Mesendoderm (in vitro differentiated cells): ENCODE data around the gene CRISP3.
"Not testable (repeated sequence)": the region's sequence is repeated elsewhere in the genome, so short reads cannot be mapped to it uniquely, and the experiment has no call there.

Source experiments
- DNase-seq: peaks from one replicate; pipeline ENCODE4 v3.0.0; 2013
- H2AK5ac ChIP-seq: 2 replicates; pipeline ENCODE4 v1.6.1; 2013; ENCODE audit warnings: low read length, inconsistent platforms
- H2BK120ac ChIP-seq: 2 replicates; pipeline ENCODE4 v1.6.1; 2013; ENCODE audit warnings: low read depth, mild to moderate bottlenecking, low read length, moderate library complexity, mixed read lengths
- H2BK15ac ChIP-seq: replicated peaks from 2 replicates; pipeline ENCODE4 v1.6.1; 2013; ENCODE audit warnings: low read depth, mild to moderate bottlenecking, moderate library complexity
- H2BK5ac ChIP-seq: 2 replicates; pipeline ENCODE4 v1.6.1; 2013; ENCODE audit warnings: low read length, inconsistent platforms
- H3K18ac ChIP-seq: 2 replicates; pipeline ENCODE4 v1.6.1; 2013; ENCODE audit warnings: mild to moderate bottlenecking, low read length, mixed read lengths
- H3K23ac ChIP-seq: one replicate; pipeline ENCODE4 v1.6.1; 2013; ENCODE audit warnings: low read length
- H3K27ac ChIP-seq: 2 replicates; pipeline ENCODE4 v1.5.1; 2013; ENCODE audit warnings: low read depth, mild to moderate bottlenecking, inconsistent platforms, low read length, moderate library complexity
- H3K27me3 ChIP-seq: 2 replicates; pipeline ENCODE4 v1.6.1; 2013; ENCODE audit warnings: low read length, control low read depth, mild to moderate bottlenecking, inconsistent platforms; ENCODE audit not compliant: insufficient read depth, poor library complexity
- H3K36me3 ChIP-seq: 2 replicates; pipeline ENCODE4 v1.6.1; 2013; ENCODE audit warnings: low read length, inconsistent platforms; ENCODE audit not compliant: control insufficient read depth, insufficient read depth
- H3K4ac ChIP-seq: one replicate; pipeline ENCODE4 v1.6.1; 2013; ENCODE audit warnings: low read depth, mild to moderate bottlenecking, low read length, moderate library complexity
- H3K4me1 ChIP-seq: 2 replicates; pipeline ENCODE4 v1.6.1; 2013; ENCODE audit warnings: low read depth, low read length, inconsistent platforms; ENCODE audit not compliant: control insufficient read depth
- H3K4me2 ChIP-seq: 2 replicates; pipeline ENCODE4 v1.6.1; 2013; ENCODE audit warnings: low read length
- H3K4me3 ChIP-seq: 2 replicates; pipeline ENCODE4 v1.5.1; 2013; ENCODE audit warnings: mild to moderate bottlenecking, low read length
- H3K56ac ChIP-seq: one replicate; pipeline ENCODE4 v1.6.1; 2013; ENCODE audit warnings: low read length
- H3K79me1 ChIP-seq: 2 replicates; pipeline ENCODE4 v1.6.1; 2013; ENCODE audit warnings: low read length, inconsistent platforms
- H3K79me2 ChIP-seq: 2 replicates; pipeline ENCODE4 v1.6.1; 2013; ENCODE audit warnings: mild to moderate bottlenecking, low read length; ENCODE audit not compliant: control insufficient read depth, insufficient read depth
- H3K9ac ChIP-seq: 2 replicates; pipeline ENCODE4 v1.6.1; 2013; ENCODE audit warnings: low read length, inconsistent platforms
- H4K5ac ChIP-seq: one replicate; pipeline ENCODE4 v1.6.1; 2013; ENCODE audit warnings: low read length
- H4K8ac ChIP-seq: one replicate; pipeline ENCODE4 v1.6.1; 2013; ENCODE audit warnings: low read depth, mild to moderate bottlenecking, control low read depth, low read length, moderate library complexity
- WGBS: extraction: QIAGEN DNeasy Blood & Tissue Kit; methylation state at CpG from one replicate; pipeline ENCODE4 v1.1.7; 2013; ENCODE audit warnings: low lambda C conversion rate, missing lambda C conversion rate; ENCODE audit not compliant: insufficient coverage; ENCODE audit errors: extremely low coverage; 5-methylcytosine and 5-hydroxymethylcytosine counted together

Gene CRISP3

DNA sequence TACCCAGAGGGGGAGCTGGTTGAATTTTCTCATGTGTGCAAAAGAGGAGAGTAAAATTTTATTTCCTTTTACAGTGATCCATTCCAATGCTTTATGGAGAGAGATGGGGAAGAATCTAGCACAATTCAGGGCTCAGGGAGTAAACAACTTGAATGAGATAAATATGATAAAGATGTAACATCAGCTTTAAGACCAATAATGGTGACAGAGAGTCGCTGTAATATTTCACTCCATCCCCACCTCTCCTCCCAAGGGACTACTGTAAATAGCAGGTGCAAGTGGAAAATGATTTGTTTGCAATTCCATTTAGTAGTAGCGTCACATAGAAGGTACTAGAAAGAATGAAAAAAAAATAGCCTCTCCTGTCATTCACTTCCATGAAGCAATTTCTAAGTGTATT, 4.8 kb downstream of the CRISP3 start:
- no peak overlapping the region for H3K18ac ChIP-seq
- no peaks in the 10 kb centered on the region for H3K79me1 ChIP-seq
- H2BK120ac ChIP-seq: no peak overlapping the region
- no peaks in the 10 kb centered on the region for H3K4me1 ChIP-seq
- no peak overlapping the region for H4K5ac ChIP-seq
- no peak overlapping the region for H3K4ac ChIP-seq
- H2BK5ac ChIP-seq: no peak overlapping the region
- no peaks in the 10 kb centered on the region for H3K27me3 ChIP-seq
- no peaks in the 10 kb centered on the region for H3K36me3 ChIP-seq
- no peak overlapping the region for H3K27ac ChIP-seq
- H3K4me3 ChIP-seq: no peak overlapping the region
- H3K9ac ChIP-seq: no peak overlapping the region
- WGBS: no CpG with 5 or more reads among the region's 2 CpGs
- H3K79me2 ChIP-seq: no peaks in the 10 kb centered on the region
- H2BK15ac ChIP-seq: no peak overlapping the region
- H3K56ac ChIP-seq: no peak overlapping the region
- H3K4me2 ChIP-seq: no peak overlapping the region
- no peak overlapping the region for H2AK5ac ChIP-seq
- H3K23ac ChIP-seq: no peak overlapping the region
- H4K8ac ChIP-seq: no peak overlapping the region
- no peak for DNase-seq

DNA sequence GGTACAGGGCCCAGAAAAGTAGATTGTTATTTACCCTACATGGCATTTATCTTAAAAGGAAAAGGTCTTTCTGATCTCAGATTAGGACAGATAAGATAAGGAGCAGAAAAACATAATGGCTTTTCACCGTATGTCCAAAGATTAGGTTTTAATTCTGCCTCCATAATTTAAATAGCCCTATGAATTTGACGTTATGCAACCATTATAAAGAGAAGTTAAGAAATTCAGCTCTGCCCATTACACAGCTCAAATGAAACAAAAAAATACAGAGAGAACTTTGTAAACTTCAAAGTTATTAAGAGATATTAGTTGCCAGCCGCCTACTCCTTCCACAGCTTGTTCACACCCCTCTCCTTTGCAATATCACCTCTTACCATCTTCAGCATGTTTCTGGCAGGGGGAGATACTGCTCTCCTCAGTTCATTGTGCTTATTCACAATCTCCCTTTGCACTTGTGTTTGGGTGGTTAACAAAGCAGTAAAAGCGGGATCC, 8.1 kb downstream of the CRISP3 start:
- Histone ChIP-seq H3K79me1 (no peaks in the 10 kb centered on the region), H2BK15ac (no peak overlapping the region), H3K4me3 (no peak overlapping the region), H3K56ac (no peak overlapping the region), H3K27ac (no peak overlapping the region), H2BK5ac (no peak overlapping the region), H3K4ac (no peak overlapping the region), H3K4me1 (no peaks in the 10 kb centered on the region), H3K18ac (no peak overlapping the region), H3K9ac (no peak overlapping the region), H3K79me2 (no peaks in the 10 kb centered on the region), H3K36me3 (no peaks in the 10 kb centered on the region), H2AK5ac (no peak overlapping the region), H3K27me3 (no peaks in the 10 kb centered on the region), H4K8ac (no peak overlapping the region), H3K23ac (no peak overlapping the region), H3K4me2 (no peak overlapping the region), H4K5ac (no peak overlapping the region), H2BK120ac (no peak overlapping the region)
- DNase-seq: peak; percentile 82
- no CpG with 5 or more reads among the region's 4 CpGs for WGBS

GRCh38 chr6:49733680-49734079, 10.5 kb downstream of the CRISP3 start:
- Histone ChIP-seq H3K79me1 (no peaks in the 10 kb centered on the region), H4K8ac (no peak overlapping the region), H3K4me1 (no peaks in the 10 kb centered on the region), H3K79me2 (no peaks in the 10 kb centered on the region), H2BK5ac (no peak overlapping the region), H3K56ac (no peak overlapping the region), H3K36me3 (no peaks in the 10 kb centered on the region), H3K18ac (no peak overlapping the region), H3K4me3 (no peak overlapping the region), H3K27me3 (no peaks in the 10 kb centered on the region), H3K23ac (no peak overlapping the region), H3K27ac (no peak overlapping the region), H2BK15ac (no peak overlapping the region), H3K9ac (no peak overlapping the region), H3K4ac (no peak overlapping the region), H4K5ac (no peak overlapping the region), H2BK120ac (no peak overlapping the region), H2AK5ac (no peak overlapping the region), H3K4me2 (no peak overlapping the region)
- no CpG with 5 or more reads among the region's 2 CpGs for WGBS
- DNase-seq: no peak

- WGBS: no CpG with 5 or more reads among the region's 3 CpGs
- Histone ChIP-seq H3K9ac (no peak overlapping the region), H2BK5ac (no peak overlapping the region), H3K4me1 (no peaks in the 10 kb centered on the region), H3K4me3 (no peak overlapping the region), H3K79me1 (no peaks in the 10 kb centered on the region), H3K23ac (no peak overlapping the region), H2BK15ac (no peak overlapping the region), H3K18ac (no peak overlapping the region), H3K79me2 (no peaks in the 10 kb centered on the region), H3K4me2 (no peak overlapping the region), H4K5ac (no peak overlapping the region), H2AK5ac (no peak overlapping the region), H3K56ac (no peak overlapping the region), H4K8ac (no peak overlapping the region), H2BK120ac (no peak overlapping the region), H3K27ac (no peak overlapping the region), H3K36me3 (no peaks in the 10 kb centered on the region), H3K4ac (no peak overlapping the region), H3K27me3 (no peaks in the 10 kb centered on the region)
- DNase-seq: no peak
These were observed 11.4 kb downstream of the CRISP3 start for GRCh38 chr6:49732781-49733180.

GRCh38 chr6:49730251-49730650, 13.9 kb downstream of the CRISP3 start:
- H3K4me2 ChIP-seq: no peak overlapping the region
- no peak overlapping the region for H3K4ac ChIP-seq
- H3K79me1 ChIP-seq: no peaks in the 10 kb centered on the region
- H3K23ac ChIP-seq: no peak overlapping the region
- no peak overlapping the region for H3K18ac ChIP-seq
- no peak for DNase-seq
- H2BK15ac ChIP-seq: no peak overlapping the region
- H3K79me2 ChIP-seq: no peaks in the 10 kb centered on the region
- H4K8ac ChIP-seq: no peak overlapping the region
- H4K5ac ChIP-seq: no peak overlapping the region
- H3K27me3 ChIP-seq: no peaks in the 10 kb centered on the region
- H2BK120ac ChIP-seq: no peak overlapping the region
- H2AK5ac ChIP-seq: no peak overlapping the region
- H3K9ac ChIP-seq: no peak overlapping the region
- H3K4me3 ChIP-seq: no peak overlapping the region
- H3K36me3 ChIP-seq: no peaks in the 10 kb centered on the region
- H3K4me1 ChIP-seq: no peaks in the 10 kb centered on the region
- H3K56ac ChIP-seq: no peak overlapping the region
- no peak overlapping the region for H2BK5ac ChIP-seq
- no peak overlapping the region for H3K27ac ChIP-seq

- H3K56ac ChIP-seq, H3K27ac ChIP-seq, H3K18ac ChIP-seq, H3K4me1 ChIP-seq, H4K8ac ChIP-seq, H3K9ac ChIP-seq, H3K36me3 ChIP-seq, H3K79me1 ChIP-seq, H3K4me2 ChIP-seq, H3K27me3 ChIP-seq, H2BK120ac ChIP-seq, H3K23ac ChIP-seq, H2AK5ac ChIP-seq, H4K5ac ChIP-seq, DNase-seq, H2BK5ac ChIP-seq, H3K4ac ChIP-seq, H2BK15ac ChIP-seq, H3K79me2 ChIP-seq, H3K4me3 ChIP-seq: not testable (repeated sequence)
- no CpG with 5 or more reads among the region's 4 CpGs for WGBS
These were observed 20.3 kb downstream of the CRISP3 start for GRCh38 chr6:49723917-49724316.
